Nucleus accumbens (tissue), 56 donors: Measurements from ENCODE around the gene APP.

ENCODE experiments used
- DNase-seq, 56 donors: peaks; one replicate each; lab custom pipeline; 2025; lab: John Stamatoyannopoulos, UW

The APP gene

DNA sequence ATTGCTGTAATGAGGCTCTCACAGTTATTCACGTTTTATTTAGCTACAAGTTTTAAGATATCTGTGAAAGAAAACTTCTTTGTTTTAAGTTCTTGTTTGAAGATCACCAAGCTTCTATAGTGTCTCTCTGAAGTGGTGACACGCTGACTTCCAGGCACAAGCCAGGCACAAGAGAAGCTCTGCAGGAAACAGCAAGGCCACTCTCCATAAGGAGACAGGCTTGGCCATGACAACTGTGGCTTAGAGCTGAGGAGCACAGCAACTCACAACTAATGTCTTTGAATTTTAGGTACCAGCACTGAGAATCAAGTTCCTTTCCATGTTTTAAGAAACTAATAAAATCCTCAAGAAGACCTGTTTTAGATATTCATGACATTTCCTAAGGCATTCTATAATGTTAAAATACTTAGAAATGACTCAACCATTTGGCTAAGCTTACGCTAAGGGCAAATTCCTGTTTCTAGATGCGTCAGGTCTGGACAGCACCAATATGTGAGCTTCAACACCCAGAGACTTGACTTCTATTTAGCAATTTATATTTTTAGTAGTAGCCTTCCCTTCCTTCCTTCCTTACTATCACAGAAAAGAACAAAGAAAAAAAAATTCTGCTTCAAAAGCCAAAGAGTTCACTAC, 40.2 kb downstream of the APP start:
- no peak for DNase-seq

DNA sequence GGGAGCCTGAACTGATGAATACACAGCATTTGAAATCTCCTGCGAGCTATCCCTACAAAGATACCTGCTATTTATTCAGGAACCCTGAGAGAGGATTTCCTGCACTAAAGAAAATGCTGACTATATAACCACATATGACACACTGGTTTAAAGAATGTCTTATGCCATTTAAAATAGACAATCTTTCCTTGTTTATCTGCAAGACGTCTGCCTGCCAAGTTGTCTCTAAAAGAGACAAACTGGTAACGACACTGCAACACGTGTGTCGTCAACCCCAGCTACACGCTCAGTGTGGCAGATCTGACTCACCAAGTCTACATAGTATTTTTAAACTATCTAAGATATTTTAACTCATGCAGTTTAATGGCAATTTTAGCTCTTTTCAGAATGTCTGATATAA, 42.7 kb downstream of the APP start:
- DNase-seq, result peak in 10 of 56 donors; percentile 2 to 52 (median 29)

DNA sequence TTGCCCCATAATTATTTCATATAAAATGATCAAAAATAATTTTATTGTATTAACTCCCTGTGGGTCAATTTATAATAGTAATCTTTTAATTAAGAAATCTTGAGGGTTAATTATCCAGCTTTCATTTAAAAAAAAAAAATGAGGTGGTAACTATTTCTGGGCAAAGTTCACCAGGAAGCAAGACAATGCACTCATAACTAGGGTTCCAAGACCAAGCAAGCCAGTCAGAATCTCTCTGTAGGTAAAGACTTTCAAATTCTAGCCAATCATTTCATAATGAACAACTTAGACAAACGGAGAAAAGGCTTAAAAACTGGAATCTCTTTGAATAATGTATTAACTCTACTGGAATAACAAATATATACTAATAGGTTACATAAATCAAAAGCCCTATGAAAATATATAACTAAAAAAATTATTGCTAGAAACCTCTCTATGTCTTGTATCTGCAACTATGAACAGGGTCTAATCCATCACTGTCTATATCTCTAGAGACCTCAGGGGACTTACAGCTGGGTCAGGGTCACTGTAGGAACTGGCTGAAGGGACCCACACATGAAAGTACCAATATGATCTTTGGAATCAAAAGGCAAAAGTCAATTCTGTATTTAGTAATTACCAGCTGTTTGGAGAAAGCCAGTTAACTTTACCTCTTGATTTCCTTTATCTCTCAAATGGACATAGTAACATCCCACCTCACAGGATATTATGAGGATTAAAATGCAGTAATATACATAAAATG, 43.3 kb downstream of the APP start:
- no peak for DNase-seq

DNA sequence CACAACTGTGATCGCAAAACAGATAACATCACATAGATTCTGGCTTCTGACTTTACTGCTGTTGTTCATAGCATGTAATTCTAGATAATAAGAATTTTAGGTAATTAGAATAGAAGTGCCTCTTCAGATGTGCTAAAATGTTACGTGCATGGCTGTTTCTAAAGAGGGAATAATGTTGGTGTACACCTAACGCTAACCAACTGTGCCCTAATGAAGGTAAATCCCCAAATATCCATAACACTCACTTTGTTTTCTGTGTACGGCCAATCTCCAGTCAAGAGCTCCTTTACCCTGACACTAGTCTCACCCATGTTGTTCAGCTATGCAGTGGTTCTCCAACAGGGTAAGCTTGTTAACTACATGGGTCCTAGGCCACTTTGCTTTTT, 44.4 kb downstream of the APP start:
- no peak for DNase-seq

DNA sequence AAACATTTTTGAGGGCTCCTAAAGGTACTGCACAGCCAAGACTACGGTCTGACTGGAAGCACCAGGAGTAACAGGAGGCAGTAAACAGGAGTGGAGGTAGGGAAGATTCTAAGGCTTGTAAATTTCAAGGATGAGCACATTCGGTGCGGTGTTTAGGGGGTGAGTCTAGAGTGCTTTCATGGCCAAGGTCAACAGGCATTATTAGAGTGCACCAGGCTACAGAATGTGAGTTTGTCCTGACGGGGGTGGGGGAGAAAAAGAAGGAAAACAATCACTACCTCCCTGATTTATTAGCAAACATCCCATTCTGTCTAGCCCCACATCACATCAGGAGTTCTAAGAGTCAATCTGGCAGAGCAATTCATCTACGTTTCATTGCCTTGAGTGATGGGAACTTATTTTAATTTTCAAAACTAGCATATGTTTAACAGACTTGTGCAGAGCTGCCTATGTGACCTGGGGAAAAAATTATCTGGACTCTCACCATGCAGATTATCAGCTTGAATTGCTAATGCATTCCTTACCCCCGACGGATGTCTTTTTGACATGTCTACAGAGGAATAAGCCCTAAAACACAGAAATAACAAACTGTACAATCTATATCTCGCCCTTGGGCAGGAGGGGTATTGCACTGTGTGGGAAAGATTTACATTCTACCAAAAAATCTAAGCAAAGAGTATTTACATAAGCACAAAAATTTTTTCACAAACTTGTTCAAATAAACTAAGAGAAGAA, 45.0 kb downstream of the APP start:
- no peak for DNase-seq

DNA sequence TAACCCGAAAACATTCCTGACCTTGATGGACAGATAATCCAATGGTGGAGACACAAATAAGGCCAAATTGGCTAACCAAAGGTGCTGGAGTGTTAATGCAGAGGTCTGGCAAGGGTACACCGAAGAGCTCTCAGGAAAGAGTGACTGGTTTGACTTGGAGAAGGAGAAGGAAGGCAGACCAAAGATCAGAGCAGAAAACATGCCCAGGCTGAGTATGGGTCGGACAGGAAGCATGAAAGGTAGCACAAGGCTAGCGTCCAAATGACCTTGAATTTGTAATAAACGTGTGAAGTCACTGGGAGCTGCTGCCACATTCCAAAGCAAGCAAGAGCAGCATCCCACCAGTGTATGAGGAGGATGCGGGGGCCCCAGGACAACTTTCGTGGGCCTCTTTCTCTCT, 45.7 kb downstream of the APP start:
- no peak for DNase-seq

DNA sequence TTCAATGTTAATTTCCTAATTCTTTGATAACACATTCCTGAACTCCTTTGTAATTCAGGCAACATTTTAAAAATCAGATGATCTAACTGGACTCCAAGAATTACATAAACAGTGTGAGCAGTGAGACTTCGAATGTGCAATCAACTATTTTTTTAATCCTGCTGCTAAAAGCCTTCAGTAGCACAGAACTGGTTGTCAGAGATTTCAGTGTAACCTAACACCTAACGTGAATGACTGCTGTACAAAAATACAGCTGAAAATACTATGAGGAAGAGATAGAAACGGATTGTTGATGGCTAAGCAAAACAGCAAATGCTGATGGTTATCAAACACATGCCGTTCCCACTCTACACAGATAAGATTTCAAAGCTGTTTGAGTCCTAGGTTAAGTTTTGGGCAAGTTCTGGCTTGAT, 46.1 kb downstream of the APP start:
- DNase-seq, result no peak

DNA sequence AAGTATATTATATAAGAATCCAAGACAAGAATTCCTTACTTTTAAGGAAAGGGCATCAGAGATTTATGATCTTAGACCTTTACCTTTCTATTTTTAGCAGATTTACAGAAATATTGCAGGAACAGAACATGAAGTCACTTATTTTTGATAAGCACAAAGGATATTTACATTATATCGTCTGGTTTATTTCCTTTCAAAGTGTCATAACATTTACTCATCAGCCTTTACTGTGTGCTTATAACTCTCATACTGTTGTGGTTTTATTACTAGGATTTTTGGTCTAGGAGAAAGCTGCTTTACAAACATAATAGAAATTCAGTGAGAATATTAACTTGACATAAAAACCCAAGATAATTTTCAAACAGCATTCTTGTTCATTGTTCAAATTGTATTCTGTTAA, 47.6 kb downstream of the APP start:
- DNase-seq, result no peak

DNA sequence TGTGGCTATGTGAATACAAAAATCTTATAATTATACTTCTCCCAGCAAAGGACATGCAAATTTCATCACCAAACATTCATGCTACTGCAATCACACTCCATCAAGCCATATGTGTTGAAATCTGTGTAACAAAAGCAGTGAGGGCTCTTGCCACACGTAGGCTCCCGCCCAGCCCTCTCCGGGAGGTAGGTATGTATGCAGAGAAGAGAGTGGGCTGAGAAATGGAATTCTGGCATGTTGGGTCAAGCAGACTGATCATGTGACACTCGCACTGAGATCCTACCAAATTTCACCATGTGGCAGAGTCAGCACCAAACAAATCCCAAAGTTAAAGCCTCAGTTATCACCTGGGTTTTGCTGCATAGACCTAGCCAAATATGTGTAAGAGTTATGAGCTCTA, 49.7 kb downstream of the APP start:
- no peak for DNase-seq

DNA sequence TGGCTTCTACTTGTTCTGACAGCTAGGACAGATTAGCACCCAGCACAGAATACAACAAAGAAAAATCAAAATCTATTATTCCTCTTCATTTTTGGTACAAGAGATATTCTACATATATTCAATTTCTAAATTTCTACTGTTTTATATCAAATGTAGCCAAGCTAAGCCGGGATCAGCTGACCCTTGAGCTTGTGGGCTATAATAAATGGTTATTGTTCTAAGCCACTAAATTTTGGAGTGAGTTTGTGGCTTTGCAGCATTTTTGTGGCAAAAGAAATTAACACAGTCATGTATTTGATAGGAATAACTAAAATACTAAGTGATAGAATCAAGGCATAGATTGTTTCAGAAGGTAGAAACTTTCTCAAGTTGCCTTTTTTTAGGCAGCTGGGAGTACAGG, 50.7 kb downstream of the APP start:
- no peak for DNase-seq

DNA sequence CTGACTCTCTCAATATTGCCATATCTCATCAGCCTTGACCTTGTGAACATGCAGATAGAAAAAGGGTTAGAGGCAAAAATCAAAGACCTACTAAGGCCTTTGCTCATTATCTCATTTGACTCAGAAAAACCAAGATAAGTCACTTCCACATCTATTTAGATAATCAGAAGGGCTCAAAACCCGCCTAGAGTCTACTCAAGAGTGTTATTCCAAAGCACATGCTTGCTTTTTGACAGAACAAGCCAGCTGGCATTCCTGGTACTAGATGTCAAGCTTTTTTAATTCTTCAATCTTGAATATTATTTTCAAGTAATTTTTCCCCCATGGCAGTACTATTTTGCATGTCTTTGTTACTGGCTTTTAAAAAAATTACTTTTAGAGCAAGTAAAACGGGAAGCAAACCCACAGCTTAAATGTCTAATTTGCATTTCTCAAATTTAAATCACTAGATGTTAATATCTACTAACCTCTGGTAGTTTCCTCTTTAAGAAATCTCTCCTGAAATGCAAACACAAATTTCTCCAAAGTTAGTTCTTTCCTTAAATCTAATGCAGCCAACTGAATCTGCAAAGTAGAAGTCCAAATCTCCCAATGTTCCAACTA, 51.5 kb downstream of the APP start:
- no peak for DNase-seq

DNA sequence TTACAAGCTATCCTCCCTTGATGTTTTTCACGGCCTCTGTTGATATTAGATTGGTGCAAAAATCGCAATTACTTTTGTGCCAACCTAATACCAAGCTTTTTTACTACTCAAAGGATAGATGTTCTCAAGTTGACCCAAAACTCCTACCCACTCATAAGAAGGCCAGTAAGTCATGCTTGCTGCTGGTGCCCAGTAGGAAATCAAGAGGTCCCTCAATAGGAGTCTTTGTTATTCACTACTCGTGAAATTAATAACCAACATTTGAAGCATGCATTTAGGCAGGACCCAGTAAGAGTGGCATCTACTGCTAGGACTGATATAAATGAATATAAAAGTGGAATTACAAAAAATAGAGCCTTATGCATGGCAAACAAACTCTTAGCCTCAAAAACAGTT, 52.6 kb downstream of the APP start:
- DNase-seq, result no peak

DNA sequence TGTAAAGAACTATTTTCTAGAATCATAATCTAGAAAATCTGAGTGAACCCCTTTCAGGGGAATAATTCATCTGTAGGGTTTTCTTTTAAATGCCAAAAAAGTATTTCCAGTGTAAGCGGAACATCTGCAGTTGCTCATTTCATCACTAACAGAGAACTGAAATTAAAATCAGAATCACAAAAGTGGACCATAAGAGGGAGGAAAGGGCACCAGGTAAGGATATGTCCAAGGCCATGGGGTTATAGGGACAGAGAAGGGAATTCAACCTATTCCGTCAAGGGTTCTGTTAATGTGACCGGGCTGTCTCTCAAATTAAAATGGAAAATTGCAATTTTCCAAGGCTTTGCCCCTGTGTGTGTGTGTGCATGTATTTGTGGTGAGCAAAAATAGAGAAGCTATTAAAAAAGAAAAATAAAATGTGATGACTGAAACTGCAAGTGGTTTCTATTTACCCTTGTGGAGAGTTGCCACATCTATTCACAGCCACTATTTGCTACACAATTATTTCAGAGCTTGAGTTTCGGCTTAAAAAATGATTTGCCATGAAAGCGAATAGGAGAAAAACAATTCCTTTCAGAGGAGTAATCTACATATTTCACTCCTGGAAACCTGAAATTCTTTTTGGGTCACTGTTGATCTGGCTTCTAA, 53.1 kb downstream of the APP start:
- no peak for DNase-seq

DNA sequence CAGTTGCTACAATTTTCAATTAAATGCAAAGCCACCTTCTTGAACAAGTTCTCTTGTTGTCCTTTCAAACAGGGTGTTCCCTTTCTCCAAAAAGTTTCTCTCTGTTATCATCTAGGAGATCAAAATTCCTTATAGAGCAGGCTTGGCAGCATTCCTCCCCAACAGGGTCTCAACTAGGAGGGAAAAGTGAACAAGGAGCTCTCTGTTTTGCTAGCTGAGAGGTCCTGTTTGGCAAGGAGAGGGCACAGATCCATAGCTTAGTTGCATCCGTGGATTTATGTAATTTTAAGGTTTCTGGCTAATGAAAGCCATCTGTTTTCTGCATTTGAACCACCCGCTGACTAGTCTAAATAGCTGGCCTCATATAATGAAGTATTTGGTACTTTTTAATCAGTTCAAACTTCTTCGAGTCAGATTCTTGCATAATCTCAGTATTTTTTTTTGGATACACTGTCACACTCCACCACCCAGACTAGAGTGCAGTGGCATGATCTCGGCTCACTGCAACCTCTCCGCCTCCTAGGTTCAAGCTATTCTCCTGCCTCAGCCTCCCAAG, 54.0 kb downstream of the APP start:
- DNase-seq, result peak in 2 of 56 donors; percentile 24 to 33

DNA sequence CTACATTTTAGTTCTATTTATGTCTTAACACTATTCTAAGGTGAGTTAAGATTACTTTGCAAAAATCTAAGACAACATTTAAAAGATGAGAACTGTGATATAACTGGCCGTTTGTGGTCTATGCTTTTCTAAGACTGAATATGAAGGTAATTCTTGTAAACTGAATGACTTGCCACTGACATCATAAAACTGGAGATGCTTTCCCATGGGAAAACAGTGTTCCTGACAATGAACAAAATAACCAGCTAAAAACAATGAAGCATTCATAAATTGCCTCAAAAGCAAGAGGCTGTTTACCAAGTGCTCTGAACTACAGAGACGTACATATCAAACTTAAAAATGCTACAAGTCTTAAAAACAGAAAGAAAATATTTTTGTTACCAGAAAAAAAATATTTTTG, 54.7 kb downstream of the APP start:
- no peak for DNase-seq

DNA sequence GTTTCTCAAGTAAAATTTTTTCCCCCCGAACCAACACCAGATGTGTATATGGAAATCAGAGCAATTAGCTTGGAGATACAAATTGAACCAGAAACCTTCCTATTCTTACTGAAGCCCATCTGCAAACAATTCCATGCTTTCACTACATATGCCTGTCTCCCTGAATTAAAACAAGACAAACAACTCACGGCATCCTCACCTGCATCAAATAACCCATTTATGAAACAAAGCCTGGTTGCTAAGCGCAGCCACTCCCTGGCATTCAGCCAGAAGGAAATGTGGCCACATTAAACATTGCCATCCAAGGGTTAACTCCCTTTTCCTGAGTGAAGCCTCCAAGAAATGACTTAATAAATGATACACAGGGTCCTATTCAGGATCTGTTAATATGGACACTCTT, 55.3 kb downstream of the APP start:
- no peak for DNase-seq

DNA sequence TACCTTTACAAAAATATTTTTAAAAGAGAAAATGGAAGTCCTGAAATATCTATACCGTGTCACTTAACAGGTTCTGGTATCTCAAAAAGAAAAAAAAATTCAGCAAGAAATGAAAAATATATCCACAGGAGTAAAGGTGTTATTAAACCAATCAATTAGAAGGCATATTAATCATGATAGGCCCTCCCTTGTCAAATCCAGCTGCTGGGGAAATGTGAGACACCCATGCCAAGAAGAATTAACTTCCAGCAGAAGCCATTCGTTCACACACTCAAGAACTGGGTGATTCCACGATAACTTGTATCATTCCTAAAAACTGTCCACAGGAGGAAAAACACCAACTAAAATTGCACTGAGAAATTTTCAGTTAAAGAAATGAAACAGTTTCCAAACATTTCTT, 57.6 kb downstream of the APP start:
- DNase-seq, result no peak

DNA sequence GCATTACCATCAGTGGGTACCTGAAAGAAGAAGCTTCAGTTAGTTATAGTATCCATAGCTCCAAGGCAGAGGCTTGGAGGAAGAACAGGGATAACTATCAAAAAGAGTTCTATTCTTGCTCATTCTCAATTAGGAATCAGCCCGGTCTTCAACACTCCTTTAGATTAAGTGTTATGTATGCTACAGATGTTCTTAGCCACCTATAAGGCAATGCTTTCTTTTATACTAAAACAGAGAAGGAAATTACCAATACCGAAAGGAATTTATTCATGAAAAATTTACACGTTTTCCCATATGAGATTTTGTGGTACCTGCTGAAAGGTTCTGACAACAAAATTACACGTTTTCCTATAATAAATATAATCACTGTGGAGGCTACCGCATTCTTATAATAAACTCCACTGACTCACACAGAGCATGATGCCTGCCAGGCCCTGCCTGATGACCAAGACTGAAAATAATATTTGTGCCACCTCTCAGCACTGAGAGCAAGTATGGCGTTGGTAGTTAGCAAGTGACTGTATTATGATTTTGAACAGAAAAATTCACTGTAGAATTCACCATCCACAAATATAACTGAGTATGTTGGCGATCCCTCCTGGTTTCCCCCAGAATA, 58.3 kb downstream of the APP start:
- no peak for DNase-seq

DNA sequence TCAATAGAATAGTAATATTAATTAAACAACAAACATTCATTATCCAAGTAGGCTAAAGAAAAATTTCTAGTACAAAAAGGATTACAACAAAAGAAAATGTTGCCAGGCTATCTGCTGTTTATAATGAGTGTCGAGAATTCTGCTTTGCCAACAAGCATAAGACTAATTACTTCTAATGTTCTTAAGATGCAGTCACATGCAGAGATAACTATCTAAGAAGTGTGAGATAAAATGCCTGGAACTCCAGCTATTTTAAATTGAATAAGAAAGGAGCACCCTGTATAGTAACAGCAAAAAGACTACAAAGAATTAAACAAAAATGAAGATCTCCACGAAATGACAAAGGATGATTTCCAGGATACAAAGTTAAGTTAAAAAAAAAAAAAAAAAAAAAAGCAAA, 59.9 kb downstream of the APP start:
- no peak for DNase-seq

DNA sequence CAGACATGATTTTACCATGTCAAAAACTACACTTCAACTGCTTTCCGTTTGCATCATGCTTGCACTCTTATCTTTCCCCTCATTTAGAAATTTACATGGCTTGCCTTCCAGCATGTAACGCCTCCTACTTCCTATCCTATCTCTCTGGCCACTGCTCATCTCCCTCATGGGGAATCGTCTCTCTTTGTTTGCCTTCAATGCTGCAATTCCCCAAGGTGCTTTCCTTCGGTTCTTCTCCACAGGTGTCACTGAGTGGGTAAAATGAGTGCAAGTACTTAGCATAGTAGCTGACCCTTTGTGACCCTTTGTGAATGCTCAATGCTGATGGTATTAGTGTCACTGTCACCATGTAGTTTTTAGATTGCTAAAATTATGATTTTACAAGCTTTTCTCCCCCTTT, 63.1 kb downstream of the APP start:
- no peak for DNase-seq
